Motor neuron (in vitro differentiated cells): ENCODE data around the gene RASA3. TPM values are rescaled to one million over a fixed set of nuclear protein-coding genes. Genes with fewer than 3 reads are reported as not detected.
A peak's percentile ranks its signal among the peaks of the same experiment; 100 is the strongest.

Source experiments
- ATAC-seq, 8 experiments: fragments of 200-7000 bp; cut with Tn5 transposase; replicated peaks in 6 of 8; 2 replicates each; pipeline ENCODE4 v1.8.0; 2021; ENCODE audit warnings: mild to moderate bottlenecking in 8 of 8, moderate library complexity in 8 of 8
- H3K27ac ChIP-seq, 2 donors: fragments of 250-450 bp; sonication (Bioruptor Pico); 2 replicates each; pipeline ENCODE4 v1.9.0; 2021; ENCODE audit warnings: antibody characterized with exemption in 2 of 2, mild to moderate bottlenecking in 2 of 2, moderate library complexity in 1 of 2
- H3K4me1 ChIP-seq, 2 donors: fragments of 250-450 bp; sonication (Bioruptor Pico); replicated peaks in 1 of 2; 2 replicates each; pipeline ENCODE4 v1.6.1; 2021; ENCODE audit warnings: antibody characterized with exemption in 2 of 2, mild to moderate bottlenecking in 2 of 2, moderate library complexity in 1 of 2
- H3K4me3 ChIP-seq, 5 donors: fragments of 250-450 bp; sonication (Bioruptor Pico); 2 replicates each; pipeline ENCODE4 v1.9.0; 2021; ENCODE audit warnings: antibody characterized with exemption in 5 of 5, mild to moderate bottlenecking in 5 of 5, moderate library complexity in 4 of 5
- WGBS, 10 experiments: fragments of 450-650 bp; shearing (Covaris generic); methylation state at CpG; one replicate each; pipeline ENCODE4 v1.0.0; 2022; 5-methylcytosine and 5-hydroxymethylcytosine counted together
- in situ Hi-C, 9 experiments: fragments of 400-800 bp; cut with MboI; loops; one replicate each; pipeline ENCODE4 v1.15.0; 2021; ENCODE audit warnings: low sequenced_read_pairs in 9 of 9, low pct_unique_long_range_greater_than_20kb in 2 of 9; ENCODE audit not compliant: unreplicated experiment in 9 of 9
- total RNA-seq, 8 experiments: library from RNA; unstranded; fragments of 300-600 nt; gene quantifications; 2 replicates each; pipeline versions ENCODE4 v1.2.3 to v1.2.4, GENCODE V29; 2022

RASA3 gene
- total RNA-seq, 8 experiments from 2014 or later: 1.3 to 25.2 (median 10.0) TPM

- H3K27ac ChIP-seq: no peak overlapping the region
- no peak overlapping the region for H3K4me3 ChIP-seq
- H3K4me1 ChIP-seq: no peaks in the 10 kb centered on the region
- in situ Hi-C loops: no loop called here
- no peak for ATAC-seq
- 83 to 100% (median 98%) methylated on average over 1 to 8 of the region's 17 CpGs; no CpG with 5 or more reads in 2 of the 10 experiments for WGBS, 10 experiments
Measured at GRCh38 chr13:113968463-113969310, 163.7 kb downstream of the RASA3 start.

- H3K27ac ChIP-seq: no peak overlapping the region
- H3K4me3 ChIP-seq: no peak overlapping the region
- no peak for ATAC-seq
- WGBS, 10 experiments: 66 to 100% (median 81%) methylated on average over 1 to 8 of the region's 20 CpGs; no CpG with 5 or more reads in 4 of the 10 experiments
- in situ Hi-C loops: no loop called here
- H3K4me1 ChIP-seq: no peaks in the 10 kb centered on the region
Measured at GRCh38 chr13:113967729-113968462, 164.5 kb downstream of the RASA3 start.

- no peak for ATAC-seq
- Histone ChIP-seq H3K4me1 (no peaks in the 10 kb centered on the region), H3K27ac (no peak overlapping the region), H3K4me3 (no peak overlapping the region)
- in situ Hi-C loops: no loop called here
- WGBS, 10 experiments: 20 to 80% (median 60%) methylated on average over 1 to 3 of the region's 9 CpGs; no CpG with 5 or more reads in 7 of the 10 experiments
Measured at GRCh38 chr13:113967206-113967720, 165.2 kb downstream of the RASA3 start.

GRCh38 chr13:113965968-113966884 lies 166.2 kb downstream of the RASA3 start:
- H3K27ac ChIP-seq: no peak overlapping the region
- WGBS, 10 experiments: 80 to 98% (median 90%) methylated on average over 2 to 5 of the region's 5 CpGs
- no peaks in the 10 kb centered on the region for H3K4me1 ChIP-seq
- H3K4me3 ChIP-seq: no peak overlapping the region
- ATAC-seq: no peak
- in situ Hi-C loops: no loop called here

- no peak overlapping the region for H3K4me3 ChIP-seq
- ATAC-seq: no peak
- H3K27ac ChIP-seq: no peak overlapping the region
- H3K4me1 ChIP-seq: no peaks in the 10 kb centered on the region
- WGBS, 10 experiments: 52 to 100% (median 91%) methylated on average over 1 to 2 of the region's 2 CpGs
- in situ Hi-C loops: no loop called here
Measured at GRCh38 chr13:113965383-113965874, 167.0 kb downstream of the RASA3 start.

GRCh38 chr13:113964251-113964995 lies 168.0 kb downstream of the RASA3 start:
- ATAC-seq: no peak
- WGBS, 10 experiments: 50 to 96% (median 71%) methylated on average over 1 to 7 of the region's 21 CpGs; no CpG with 5 or more reads in 5 of the 10 experiments
- Histone ChIP-seq H3K4me1 (no peaks in the 10 kb centered on the region), H3K27ac (no peak overlapping the region), H3K4me3 (no peak overlapping the region)
- in situ Hi-C loops: no loop called here

GRCh38 chr13:113963376-113963775 lies 169.0 kb downstream of the RASA3 start:
- in situ Hi-C loops: no loop called here
- H3K4me3 ChIP-seq: no peak overlapping the region
- no peak for ATAC-seq
- H3K4me1 ChIP-seq: no peaks in the 10 kb centered on the region
- no peak overlapping the region for H3K27ac ChIP-seq
- 20 to 100% (median 70%) methylated on average over 1 to 7 of the region's 16 CpGs; no CpG with 5 or more reads in 4 of the 10 experiments for WGBS, 10 experiments

- no peak overlapping the region for H3K27ac ChIP-seq
- in situ Hi-C loops: no loop called here
- no peaks in the 10 kb centered on the region for H3K4me1 ChIP-seq
- H3K4me3 ChIP-seq: no peak overlapping the region
- WGBS, 10 experiments: 78 to 100% (median 83%) methylated on average over 2 to 7 of the region's 17 CpGs; no CpG with 5 or more reads in 6 of the 10 experiments
- ATAC-seq: no peak
Measured at GRCh38 chr13:113962975-113963374, 169.4 kb downstream of the RASA3 start.

- Histone ChIP-seq H3K27ac (no peak overlapping the region), H3K4me1 (no peaks in the 10 kb centered on the region), H3K4me3 (no peak overlapping the region)
- 70 to 100% (median 81%) methylated on average over 1 to 8 of the region's 11 CpGs; no CpG with 5 or more reads in 5 of the 10 experiments for WGBS, 10 experiments
- in situ Hi-C loops: no loop called here
- ATAC-seq: no peak
Measured at GRCh38 chr13:113962386-113962785, 170.0 kb downstream of the RASA3 start.

- Histone ChIP-seq H3K4me1 (no peaks in the 10 kb centered on the region), H3K4me3 (no peak overlapping the region), H3K27ac (no peak overlapping the region)
- in situ Hi-C loops: no loop called here
- no peak for ATAC-seq
- WGBS, 10 experiments: 35 to 100% (median 60%) methylated on average over 1 to 6 of the region's 6 CpGs; no CpG with 5 or more reads in 1 of the 10 experiments
Measured at GRCh38 chr13:113960276-113960948, 172.0 kb downstream of the RASA3 start.

- 50 to 100% (median 75%) methylated on average over 1 of the region's 1 CpG; no CpG with 5 or more reads in 7 of the 10 experiments for WGBS, 10 experiments
- Histone ChIP-seq H3K4me3 (no peak overlapping the region), H3K4me1 (no peaks in the 10 kb centered on the region), H3K27ac (no peak overlapping the region)
- ATAC-seq: peak in 3 of 8 experiments; percentile 33 to 97 (median 95)
- in situ Hi-C loops: no loop called here
Measured at GRCh38 chr13:113959198-113959597, 173.2 kb downstream of the RASA3 start.
